Chondrocyte (in vitro differentiated cells): Measurements from ENCODE around the gene ZNF23. TPM values are rescaled to one million over a fixed set of nuclear protein-coding genes. Genes with fewer than 3 reads are reported as not detected.

Experiments
- DNase-seq: peaks from one replicate; pipeline ENCODE4 v3.0.0; 2021; ENCODE audit warnings: mixed read lengths, low spot score
- H3K27ac Mint-ChIP-seq: one replicate; pipeline ENCODE4 v1.8.0; 2021; ENCODE audit warnings: mild to moderate bottlenecking, moderate library complexity, mixed read lengths; ENCODE audit not compliant: unreplicated experiment
- H3K27me3 Mint-ChIP-seq: 2 replicates; pipeline ENCODE4 v1.8.0; 2021; ENCODE audit warnings: low read depth, mixed read lengths
- H3K36me3 Mint-ChIP-seq: 2 replicates; pipeline ENCODE4 v1.8.0; 2021; ENCODE audit warnings: low read depth, mixed read lengths
- H3K4me1 Mint-ChIP-seq: 2 replicates; pipeline ENCODE4 v1.8.0; 2021; ENCODE audit warnings: low read depth, mild to moderate bottlenecking, mixed read lengths
- H3K4me3 Mint-ChIP-seq: one replicate; pipeline ENCODE4 v1.8.0; 2021; ENCODE audit warnings: mild to moderate bottlenecking, moderate library complexity, mixed read lengths; ENCODE audit not compliant: unreplicated experiment
- H3K9me3 Mint-ChIP-seq: 2 replicates; pipeline ENCODE4 v1.8.0; 2021; ENCODE audit warnings: low read depth, mixed read lengths
- total RNA-seq: library from RNA; stranded (reverse); gene quantifications from 3 replicates; pipeline ENCODE4 v1.2.1, GENCODE V29; 2021
- TF ChIP-seq, protein P1 (sequence below): fragments of 200-600 bp; sonication (generic); IDR thresholded peaks from 2 replicates; pipeline ENCODE4 v1.5.0; 2021; ENCODE audit warnings: antibody characterized with exemption, mild to moderate bottlenecking, moderate library complexity

Gene ZNF23
- total RNA-seq, 1 donor from 2014 or later, result 10.4 TPM

DNA sequence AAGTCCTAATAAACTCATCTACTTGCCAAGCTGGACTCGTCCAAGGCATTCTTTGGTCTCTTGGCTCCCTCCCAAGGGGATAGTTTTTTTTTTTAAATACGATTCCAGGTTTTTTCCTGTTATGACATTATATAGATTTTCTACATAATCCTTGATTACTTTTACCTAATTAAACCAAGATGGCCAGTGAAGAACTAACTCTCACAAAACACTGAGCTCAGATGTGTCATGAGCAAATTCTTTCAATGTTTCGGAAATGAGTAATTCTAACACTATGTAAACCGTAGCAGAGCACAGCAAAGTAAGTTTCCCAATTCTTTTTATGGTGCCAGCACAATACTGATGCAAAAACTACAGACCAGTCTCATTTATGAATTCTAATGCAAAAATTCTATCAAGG lies 1.8 kb downstream of the ZNF23 start:
- Mint-ChIP-seq H3K4me3 (peak overlapping the region; percentile 38), H3K9me3 (peaks cover under 1% of the 10 kb centered on the region), H3K4me1 (peaks cover 36% of the 10 kb centered on the region), H3K27me3 (no peaks in the 10 kb centered on the region), H3K36me3 (peaks cover 13% of the 10 kb centered on the region), H3K27ac (peak overlapping the region; percentile 75)
- no peak for DNase-seq
- TF ChIP-seq, protein P1, sequence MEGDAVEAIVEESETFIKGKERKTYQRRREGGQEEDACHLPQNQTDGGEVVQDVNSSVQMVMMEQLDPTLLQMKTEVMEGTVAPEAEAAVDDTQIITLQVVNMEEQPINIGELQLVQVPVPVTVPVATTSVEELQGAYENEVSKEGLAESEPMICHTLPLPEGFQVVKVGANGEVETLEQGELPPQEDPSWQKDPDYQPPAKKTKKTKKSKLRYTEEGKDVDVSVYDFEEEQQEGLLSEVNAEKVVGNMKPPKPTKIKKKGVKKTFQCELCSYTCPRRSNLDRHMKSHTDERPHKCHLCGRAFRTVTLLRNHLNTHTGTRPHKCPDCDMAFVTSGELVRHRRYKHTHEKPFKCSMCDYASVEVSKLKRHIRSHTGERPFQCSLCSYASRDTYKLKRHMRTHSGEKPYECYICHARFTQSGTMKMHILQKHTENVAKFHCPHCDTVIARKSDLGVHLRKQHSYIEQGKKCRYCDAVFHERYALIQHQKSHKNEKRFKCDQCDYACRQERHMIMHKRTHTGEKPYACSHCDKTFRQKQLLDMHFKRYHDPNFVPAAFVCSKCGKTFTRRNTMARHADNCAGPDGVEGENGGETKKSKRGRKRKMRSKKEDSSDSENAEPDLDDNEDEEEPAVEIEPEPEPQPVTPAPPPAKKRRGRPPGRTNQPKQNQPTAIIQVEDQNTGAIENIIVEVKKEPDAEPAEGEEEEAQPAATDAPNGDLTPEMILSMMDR, result no peak

GRCh38 chr16:71459510-71459909 lies 2.5 kb downstream of the ZNF23 start:
- no peak overlapping the region for H3K27ac Mint-ChIP-seq
- H3K9me3 Mint-ChIP-seq, result peaks cover 8% of the 10 kb centered on the region
- no peak overlapping the region for H3K4me3 Mint-ChIP-seq
- no peaks in the 10 kb centered on the region for H3K27me3 Mint-ChIP-seq
- no peak for DNase-seq
- H3K4me1 Mint-ChIP-seq, result peaks cover 36% of the 10 kb centered on the region
- TF ChIP-seq, protein P1, result no peak
- peaks cover 20% of the 10 kb centered on the region for H3K36me3 Mint-ChIP-seq

DNA sequence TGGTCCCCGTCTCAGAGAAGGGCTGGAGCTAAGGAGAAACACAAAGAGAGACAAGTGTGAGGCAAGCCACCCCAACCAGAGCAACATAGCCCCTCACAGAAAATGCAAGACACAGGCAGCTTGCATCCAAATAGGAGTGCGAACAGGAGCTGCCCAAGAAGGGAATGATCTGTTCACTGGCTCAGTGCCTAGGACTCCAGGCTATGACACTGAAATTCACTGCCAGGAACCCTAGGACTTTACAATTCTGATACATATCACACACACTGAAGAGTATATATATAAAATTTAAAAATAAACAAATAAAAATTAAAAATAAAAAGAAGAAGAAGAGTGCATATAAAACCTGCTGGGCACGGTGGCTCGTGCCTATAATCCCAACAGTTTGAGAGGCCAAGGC lies 5.2 kb downstream of the ZNF23 start:
- peaks cover 31% of the 10 kb centered on the region for H3K9me3 Mint-ChIP-seq
- no peak overlapping the region for H3K4me3 Mint-ChIP-seq

GRCh38 chr16:71453036-71453435 lies 9.0 kb downstream of the ZNF23 start:
- no peaks in the 10 kb centered on the region for H3K4me1 Mint-ChIP-seq
- H3K27ac Mint-ChIP-seq, result no peak overlapping the region
- H3K36me3 Mint-ChIP-seq, result peaks cover 84% of the 10 kb centered on the region
- no peak for DNase-seq
- peaks cover 64% of the 10 kb centered on the region for H3K9me3 Mint-ChIP-seq
- no peaks in the 10 kb centered on the region for H3K27me3 Mint-ChIP-seq
- TF ChIP-seq, protein P1, result no peak
- no peak overlapping the region for H3K4me3 Mint-ChIP-seq

More for the DNA sequence above, 5.2 kb downstream of the ZNF23 start:
- Mint-ChIP-seq H3K27ac (no peak overlapping the region), H3K4me1 (peaks cover 24% of the 10 kb centered on the region), H3K36me3 (peaks cover 47% of the 10 kb centered on the region), H3K27me3 (no peaks in the 10 kb centered on the region)
- TF ChIP-seq, protein P1, result no peak
- DNase-seq, result no peak

GRCh38 chr16:71449020-71449419 lies 13.0 kb downstream of the ZNF23 start:
- Mint-ChIP-seq H3K4me1 (no peaks in the 10 kb centered on the region), H3K9me3 (peaks cover 78% of the 10 kb centered on the region), H3K36me3 (peaks cover 66% of the 10 kb centered on the region), H3K27ac (no peak overlapping the region), H3K27me3 (no peaks in the 10 kb centered on the region), H3K4me3 (no peak overlapping the region)
- DNase-seq, result no peak
- TF ChIP-seq, protein P1, result no peak
